HEK293T (cell line): ENCODE results near the gene RAB3IL1.

Experiments
- CTCF ChIA-PET: fragments of 350-600 bp; formaldehyde crosslinking; extraction: SDS; loops from one replicate; lab custom pipeline; 2021; ENCODE audit warnings: antibody characterized with exemption, inconsistent platforms; lab: Yijun Ruan, JAX
- POLR2A ChIA-PET: fragments of 350-600 bp; formaldehyde crosslinking; extraction: SDS; loops from one replicate; lab custom pipeline; 2020; ENCODE audit warnings: antibody characterized with exemption, inconsistent platforms; lab: Yijun Ruan, JAX
- DNase-seq: peaks from one replicate; pipeline ENCODE4 v3.0.0; 2012; ENCODE audit warnings: mixed read lengths; ENCODE audit errors: extremely low spot score
- ARNT ChIP-seq: fragments of 450-650 bp; IDR thresholded peaks from 2 replicates; pipeline ENCODE4 v1.6.1; 2017; ENCODE audit warnings: mild to moderate bottlenecking
- BHLHE40 ChIP-seq: fragments of 450-650 bp; IDR thresholded peaks from 2 replicates; pipeline ENCODE4 v1.6.1; 2016; ENCODE audit warnings: mild to moderate bottlenecking, moderate library complexity, borderline replicate concordance
- CTBP1 ChIP-seq: fragments of 450-650 bp; IDR thresholded peaks from 2 replicates; pipeline ENCODE4 v1.6.1; 2016; ENCODE audit warnings: borderline replicate concordance
- ELF4 ChIP-seq: fragments of 450-650 bp; IDR thresholded peaks from 2 replicates; pipeline ENCODE4 v1.6.1; 2017; ENCODE audit warnings: antibody characterized with exemption
- FOXA1 ChIP-seq: fragments of 450-650 bp; IDR thresholded peaks from 2 replicates; pipeline ENCODE4 v1.6.1; 2016; ENCODE audit warnings: mild to moderate bottlenecking
- FOXK2 ChIP-seq: fragments of 450-650 bp; IDR thresholded peaks from 2 replicates; pipeline ENCODE4 v1.6.1; 2016; ENCODE audit warnings: mild to moderate bottlenecking
- FOXM1 ChIP-seq: fragments of 450-650 bp; IDR thresholded peaks from 2 replicates; pipeline ENCODE4 v1.6.1; 2017; ENCODE audit warnings: mild to moderate bottlenecking, borderline replicate concordance
- HDGF ChIP-seq: fragments of 450-650 bp; IDR thresholded peaks from 2 replicates; pipeline ENCODE4 v1.6.1; 2017; ENCODE audit warnings: antibody characterized with exemption, borderline replicate concordance
- L3MBTL2 ChIP-seq: fragments of 450-650 bp; conservative IDR thresholded peaks from 2 replicates; pipeline ENCODE4 v1.6.1; 2016; ENCODE audit warnings: mild to moderate bottlenecking
- LEF1 ChIP-seq: fragments of 450-650 bp; IDR thresholded peaks from 2 replicates; pipeline ENCODE4 v1.6.1; 2017; ENCODE audit warnings: mild to moderate bottlenecking, borderline replicate concordance
- NFRKB ChIP-seq: fragments of 450-650 bp; IDR thresholded peaks from 2 replicates; pipeline ENCODE4 v1.6.1; 2016; ENCODE audit warnings: mild to moderate bottlenecking, moderate library complexity
- PKNOX1 ChIP-seq: fragments of 450-650 bp; IDR thresholded peaks from 2 replicates; pipeline ENCODE4 v1.6.1; 2016
- SP1 ChIP-seq: fragments of 450-650 bp; IDR thresholded peaks from 2 replicates; pipeline ENCODE4 v1.6.1; 2017
- SUZ12 ChIP-seq: fragments of 450-650 bp; IDR thresholded peaks from 2 replicates; pipeline ENCODE4 v1.6.1; 2016; ENCODE audit warnings: mild to moderate bottlenecking
- TARDBP ChIP-seq: fragments of 450-650 bp; IDR thresholded peaks from 2 replicates; pipeline ENCODE4 v1.6.1; 2016
- ZNF384 ChIP-seq: fragments of 450-650 bp; IDR thresholded peaks from 2 replicates; pipeline ENCODE4 v1.6.1; 2016

The RAB3IL1 gene

GRCh38 chr11:61958590-61958989 is 41.2 kb upstream of the RAB3IL1 start:
- ChIA-PET CTCF (interaction anchor here (1.0 to 1.6 kb wide), 3 partner anchors 11 to 123 kb away, joined by 3 to 4 read pairs (median 3); no protein-coding TSS in a partner anchor), POLR2A (interaction anchor here (1.3 kb wide), 1 partner anchor 10 kb away, joined by 8 read pairs; no protein-coding TSS in a partner anchor)
- TF ChIP-seq ELF4 = no peak
- no peak for TF ChIP-seq TARDBP
- TF ChIP-seq NFRKB = no peak
- no peak for TF ChIP-seq L3MBTL2
- no peak for TF ChIP-seq FOXK2
- TF ChIP-seq BHLHE40 = no peak
- TF ChIP-seq ZNF384 = no peak
- no peak for TF ChIP-seq PKNOX1
- DNase-seq = no peak

- ChIA-PET POLR2A (interaction anchor here (1.3 kb wide), 1 partner anchor 11 kb away, joined by 8 read pairs; no protein-coding TSS in a partner anchor), CTCF (interaction anchor here (1.3 to 1.6 kb wide), 2 partner anchors 58 to 125 kb away, joined by 3 read pairs; no protein-coding TSS in a partner anchor)
- TF ChIP-seq FOXA1 (no peak), FOXK2 (no peak), PKNOX1 (no peak), L3MBTL2 (no peak), ZNF384 (no peak), CTBP1 (no peak), TARDBP (no peak), BHLHE40 (no peak), ELF4 (no peak), ARNT (no peak)
Measured at GRCh38 chr11:61957021-61957770, 39.8 kb upstream of the RAB3IL1 start.

DNA sequence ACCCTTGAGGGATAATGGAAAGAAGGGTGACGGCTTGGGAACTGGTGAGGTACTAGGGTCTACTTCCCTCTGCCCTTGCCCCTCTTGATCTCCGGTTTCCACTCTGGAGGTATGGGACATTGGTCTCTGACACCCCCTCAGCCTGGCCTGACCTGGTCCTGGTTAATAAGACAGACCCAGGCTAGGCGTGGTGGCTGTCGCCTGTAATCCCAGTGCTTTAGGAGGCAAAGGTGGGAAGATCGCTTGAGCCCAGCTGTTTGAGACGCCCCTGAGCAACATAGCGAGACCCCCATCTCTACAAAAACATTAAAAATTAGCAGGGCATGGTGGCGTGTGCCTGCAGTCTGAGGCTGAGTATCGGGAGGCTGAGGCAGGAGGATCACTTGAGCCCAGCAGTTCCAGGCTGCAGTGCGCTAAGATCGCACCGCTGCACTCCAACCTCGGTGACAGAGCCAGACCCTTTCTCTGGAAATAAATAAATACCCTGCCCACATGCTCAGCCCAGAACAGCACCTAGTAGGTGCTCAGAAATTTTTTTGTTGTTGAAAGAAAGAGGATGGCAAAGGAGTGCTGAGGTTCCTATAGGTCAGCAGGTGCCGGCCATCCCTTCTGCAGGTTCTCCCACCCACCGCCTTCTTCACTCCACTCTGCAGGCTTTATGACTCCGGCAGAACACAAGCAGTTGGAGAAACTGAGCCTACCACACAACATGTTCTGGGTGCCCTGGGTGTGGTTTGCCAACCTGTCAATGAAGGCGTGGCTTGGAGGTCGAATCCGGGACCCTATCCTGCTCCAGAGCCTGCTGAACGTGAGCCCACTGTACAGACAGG is 39.0 kb upstream of the RAB3IL1 start:
- no peak for DNase-seq
- CTCF ChIA-PET = no interaction called here
- POLR2A ChIA-PET = no interaction called here
- TF ChIP-seq SUZ12 (no peak), TARDBP (no peak), SP1 (no peak), CTBP1 (no peak), NFRKB (no peak), ARNT (no peak), FOXK2 (no peak)

More at GRCh38 chr11:61957021-61957770, 39.8 kb upstream of the RAB3IL1 start:
- no peak for DNase-seq

DNA sequence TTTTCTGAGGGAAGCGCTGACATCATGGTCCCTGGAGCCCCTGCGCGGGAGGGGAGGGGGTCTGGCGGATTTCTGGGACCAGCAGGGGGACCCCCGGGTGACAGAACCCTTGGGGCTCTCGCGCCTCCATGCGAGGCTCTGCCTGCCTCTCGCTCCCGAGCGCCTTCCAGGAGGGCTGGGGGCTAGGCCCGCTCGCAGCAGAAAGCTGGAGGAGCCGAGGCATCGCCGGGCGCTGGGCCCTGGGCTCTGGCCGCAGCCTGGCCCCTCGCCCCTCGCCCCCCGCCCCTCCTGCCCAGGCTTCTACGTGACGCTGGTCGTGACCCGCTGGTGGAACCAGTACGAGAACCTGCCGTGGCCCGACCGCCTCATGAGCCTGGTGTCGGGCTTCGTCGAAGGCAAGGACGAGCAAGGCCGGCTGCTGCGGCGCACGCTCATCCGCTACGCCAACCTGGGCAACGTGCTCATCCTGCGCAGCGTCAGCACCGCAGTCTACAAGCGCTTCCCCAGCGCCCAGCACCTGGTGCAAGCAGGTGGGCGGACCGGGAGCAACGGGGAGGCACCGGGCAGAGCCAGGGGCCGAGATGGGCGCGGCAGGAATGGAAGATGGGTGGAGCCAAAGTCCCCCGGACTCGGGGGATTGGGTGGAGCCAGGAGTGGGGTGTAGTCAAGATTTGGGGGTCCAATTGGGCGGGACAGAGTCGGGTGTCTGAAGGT is 38.2 kb upstream of the RAB3IL1 start:
- CTCF ChIA-PET = no interaction called here
- POLR2A ChIA-PET = interaction anchor here (1.1 kb wide), 2 partner anchors 10 to 12 kb away, joined by 4 to 5 read pairs; partner anchors contain the start of gene FTH1
- DNase-seq = peak; percentile 3
- TF ChIP-seq ELF4 (no peak), BHLHE40 (no peak), LEF1 (no peak), PKNOX1 (no peak), L3MBTL2 (no peak), FOXM1 (no peak), ZNF384 (no peak), FOXA1 (no peak), SUZ12 (no peak), FOXK2 (no peak), SP1 (no peak), HDGF (no peak), CTBP1 (no peak), NFRKB (no peak), ARNT (no peak)

DNA sequence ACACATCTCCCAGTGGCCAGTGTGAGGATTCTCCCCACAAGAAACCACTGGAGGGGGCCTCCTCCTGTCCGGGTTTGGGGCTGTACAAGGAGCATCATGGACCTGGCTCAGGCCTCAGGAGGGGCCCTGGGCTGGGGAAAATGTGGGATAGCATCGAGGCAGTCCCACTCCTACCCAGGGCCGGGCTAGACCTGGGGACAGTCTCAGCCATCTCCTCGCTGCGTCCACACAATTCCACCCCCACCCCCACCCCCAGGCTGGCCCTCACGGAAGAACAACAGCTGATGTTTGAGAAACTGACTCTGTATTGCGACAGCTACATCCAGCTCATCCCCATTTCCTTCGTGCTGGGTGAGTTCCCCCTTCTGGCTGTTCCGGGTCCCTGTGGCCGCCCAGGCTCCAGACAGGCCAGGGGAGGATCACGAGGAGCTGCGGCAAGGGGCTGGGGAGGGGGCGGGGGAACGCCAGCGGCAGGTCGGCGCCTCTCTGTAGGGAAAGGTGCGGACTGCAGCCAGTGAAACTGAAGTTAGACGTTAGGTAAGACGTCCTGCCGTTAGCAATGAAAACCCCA is 37.6 kb upstream of the RAB3IL1 start:
- TF ChIP-seq L3MBTL2 = no peak
- TF ChIP-seq FOXA1 = no peak
- TF ChIP-seq ARNT = no peak
- TF ChIP-seq ZNF384 = no peak
- no peak for TF ChIP-seq NFRKB
- TF ChIP-seq FOXK2 = no peak
- no peak for TF ChIP-seq HDGF
- no peak for TF ChIP-seq CTBP1
- no peak for TF ChIP-seq TARDBP
- TF ChIP-seq SP1 = no peak
- DNase-seq = peak; percentile 3
- ChIA-PET POLR2A (interaction anchor here (1.1 kb wide), 2 partner anchors 11 to 13 kb away, joined by 4 to 5 read pairs; partner anchors contain the start of gene FTH1), CTCF (no interaction called here)
